ENCODE measurements around the gene TJAP1.

Gene TJAP1

DNA sequence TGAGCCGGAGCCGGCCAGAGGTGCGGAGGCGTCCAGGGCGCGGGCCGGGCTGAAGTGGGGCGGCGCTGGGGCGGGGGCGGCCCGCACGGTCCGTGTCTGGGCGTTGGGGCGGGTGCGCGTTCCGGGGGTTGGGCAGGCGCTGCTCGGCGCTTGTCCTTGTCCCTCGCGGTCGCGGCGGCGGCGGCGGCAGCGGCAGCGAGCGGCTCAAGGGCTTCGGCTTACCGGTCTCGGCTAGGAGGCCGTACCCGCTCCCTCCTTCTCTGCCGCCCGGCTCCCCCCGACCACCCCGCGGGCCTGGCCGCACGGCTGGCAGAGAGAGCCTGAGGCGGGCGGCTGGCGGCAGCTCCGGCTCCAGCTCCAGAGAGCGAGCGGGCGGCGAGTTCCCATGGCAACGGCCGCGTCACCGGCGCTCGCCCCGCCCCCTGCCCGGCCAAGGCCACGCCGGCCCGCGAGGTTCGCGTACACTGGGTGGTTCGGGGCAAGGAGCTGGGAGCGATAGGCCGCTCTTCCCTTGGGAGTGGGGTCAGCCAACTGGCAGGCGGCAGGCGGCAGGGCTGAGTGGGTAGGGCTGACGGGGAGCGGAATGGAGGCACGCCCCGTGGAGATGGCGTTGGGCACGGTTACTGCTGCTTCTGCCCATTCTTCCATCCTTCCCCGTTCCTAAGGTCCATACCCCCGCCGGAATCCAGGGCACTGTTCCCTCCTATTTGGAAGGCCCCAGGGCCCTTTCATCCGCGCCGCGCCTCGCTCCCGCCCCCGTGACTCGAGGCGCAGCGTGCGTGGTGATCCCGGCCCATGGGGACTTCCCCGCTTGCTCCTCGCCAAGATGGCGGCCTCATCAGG lies 32.8 kb downstream of the TJAP1 start, which contains the start of gene LRRC73:
LRRC73 (minus strand) TSS at position 363 of the 843 bp plus-strand sequence. CDS start 561 bp downstream, outside the sequence.
- H3K36me3 ChIP-seq (ENCODE audit: insufficient read depth, low read length), result peaks cover 16% of the 10 kb centered on the region
- no peaks in the 10 kb centered on the region for H3K4me1 ChIP-seq (ENCODE audit: insufficient read depth, low read length)
- H3K9ac ChIP-seq (ENCODE audit: low read depth, low read length), result peak within 1 kb of the TSS; percentile 76; the same call in 1 of the 2 replicates
- no peaks in the 10 kb centered on the region for H3K9me3 ChIP-seq (ENCODE audit: control insufficient read depth, insufficient read depth, low read length)

DNA sequence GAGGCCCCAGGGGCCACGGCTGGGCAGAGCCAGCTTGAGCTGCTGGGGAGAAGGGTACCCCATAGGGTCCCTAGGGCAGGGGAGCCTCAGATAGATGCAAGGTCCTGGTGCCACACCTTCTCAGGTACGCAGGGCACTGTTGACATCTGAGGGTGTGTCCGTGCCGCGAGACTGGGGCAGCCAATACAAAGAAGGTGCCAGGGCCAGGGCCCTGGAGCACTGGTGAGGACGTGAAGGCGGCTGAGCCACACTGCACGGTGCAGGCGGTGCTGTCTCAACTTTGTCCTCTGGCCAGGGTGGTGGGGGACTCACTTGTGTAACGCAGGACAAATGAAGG lies 33.4 kb downstream of the TJAP1 start:
- H3K9ac ChIP-seq (ENCODE audit: low read depth, low read length), result peak overlapping the region; percentile 76; the same call in 1 of the 2 replicates
- no peaks in the 10 kb centered on the region for H3K9me3 ChIP-seq (ENCODE audit: control insufficient read depth, insufficient read depth, low read length)
- peaks cover 22% of the 10 kb centered on the region for H3K36me3 ChIP-seq (ENCODE audit: insufficient read depth, low read length)
- H3K4me1 ChIP-seq (ENCODE audit: insufficient read depth, low read length), result no peaks in the 10 kb centered on the region

DNA sequence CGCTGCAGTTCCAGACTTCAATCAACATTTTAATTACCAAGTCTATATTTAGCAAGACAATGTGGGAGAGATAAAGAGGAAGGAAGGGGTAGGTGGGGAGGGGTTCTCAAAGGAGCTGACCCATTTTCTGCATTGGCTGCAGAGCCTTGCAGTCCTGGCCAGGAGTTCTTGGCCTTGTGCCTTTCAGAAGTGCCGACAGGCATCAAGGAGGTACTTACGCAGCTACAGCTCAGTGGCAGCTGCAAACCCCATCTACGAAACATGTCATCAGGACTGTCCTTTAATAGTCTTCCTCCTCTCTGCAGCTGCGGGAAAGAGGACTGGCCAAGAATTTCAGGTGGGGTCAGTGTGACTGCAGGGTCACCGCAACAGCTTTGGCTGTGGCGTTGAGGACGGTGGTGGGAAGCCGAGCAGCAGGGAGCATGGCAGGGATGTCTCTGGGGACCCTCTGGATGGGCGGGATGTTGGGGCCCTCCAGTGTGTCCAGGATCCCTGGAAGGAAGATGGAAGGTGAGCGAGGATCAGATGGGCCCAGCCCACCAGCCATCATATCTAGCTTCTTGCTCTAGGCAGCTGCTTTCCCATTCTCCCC lies 34.5 kb downstream of the TJAP1 start:
- Histone ChIP-seq H3K4me1 (ENCODE audit: insufficient read depth, low read length) (no peaks in the 10 kb centered on the region), H3K36me3 (ENCODE audit: insufficient read depth, low read length) (peaks cover 22% of the 10 kb centered on the region), H3K9ac (ENCODE audit: low read depth, low read length) (no peak overlapping the region), H3K9me3 (ENCODE audit: control insufficient read depth, insufficient read depth, low read length) (no peaks in the 10 kb centered on the region)

DNA sequence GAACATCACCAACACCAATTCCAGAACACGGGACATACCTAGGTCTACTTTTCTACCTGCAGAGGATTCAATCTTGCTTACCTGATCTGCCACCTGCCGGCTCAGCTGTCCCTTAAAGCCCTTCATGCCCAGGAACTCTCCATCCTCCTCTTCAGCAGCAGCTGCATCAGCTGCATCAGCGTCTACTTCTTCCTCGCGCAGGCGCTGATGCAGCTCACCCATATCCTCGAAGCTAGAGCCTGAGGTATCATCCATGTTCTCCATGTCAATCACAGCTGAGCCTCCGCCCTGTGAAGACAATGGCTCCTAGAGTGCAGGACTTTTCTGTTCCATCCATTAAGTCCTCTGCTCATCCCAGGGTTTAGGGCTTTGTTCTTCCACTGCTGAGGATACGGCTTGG lies 38.4 kb downstream of the TJAP1 start:
- H3K9me3 ChIP-seq (ENCODE audit: control insufficient read depth, insufficient read depth, low read length), result no peaks in the 10 kb centered on the region
- peaks cover 22% of the 10 kb centered on the region for H3K36me3 ChIP-seq (ENCODE audit: insufficient read depth, low read length)
- H3K4me1 ChIP-seq (ENCODE audit: insufficient read depth, low read length), result peaks cover 6% of the 10 kb centered on the region; the same call in 1 of the 2 replicates
- H3K9ac ChIP-seq (ENCODE audit: low read depth, low read length), result peak overlapping the region; percentile 68; the same call in 1 of the 2 replicates

DNA sequence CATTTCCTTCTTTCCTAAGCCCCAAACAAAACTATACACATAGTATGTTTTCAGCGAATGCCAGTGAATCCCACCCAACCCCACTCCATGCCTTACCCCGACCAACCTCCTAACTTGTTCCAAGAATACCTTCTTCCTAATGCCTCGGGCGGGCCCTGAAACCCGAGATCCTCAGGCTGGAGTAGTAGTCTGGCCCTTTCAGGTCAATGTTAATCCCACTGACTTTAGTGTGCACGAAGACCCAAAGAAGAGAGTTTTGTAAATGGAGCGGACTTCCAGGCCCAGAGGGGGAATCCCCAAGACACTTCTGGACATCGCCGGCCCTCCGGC lies 39.0 kb downstream of the TJAP1 start:
- peaks cover 25% of the 10 kb centered on the region for H3K36me3 ChIP-seq (ENCODE audit: insufficient read depth, low read length)
- H3K4me1 ChIP-seq (ENCODE audit: insufficient read depth, low read length), result peaks cover 6% of the 10 kb centered on the region; the same call in 1 of the 2 replicates
- H3K9me3 ChIP-seq (ENCODE audit: control insufficient read depth, insufficient read depth, low read length), result no peaks in the 10 kb centered on the region
- peak overlapping the region; percentile 68 for H3K9ac ChIP-seq (ENCODE audit: low read depth, low read length)

DNA sequence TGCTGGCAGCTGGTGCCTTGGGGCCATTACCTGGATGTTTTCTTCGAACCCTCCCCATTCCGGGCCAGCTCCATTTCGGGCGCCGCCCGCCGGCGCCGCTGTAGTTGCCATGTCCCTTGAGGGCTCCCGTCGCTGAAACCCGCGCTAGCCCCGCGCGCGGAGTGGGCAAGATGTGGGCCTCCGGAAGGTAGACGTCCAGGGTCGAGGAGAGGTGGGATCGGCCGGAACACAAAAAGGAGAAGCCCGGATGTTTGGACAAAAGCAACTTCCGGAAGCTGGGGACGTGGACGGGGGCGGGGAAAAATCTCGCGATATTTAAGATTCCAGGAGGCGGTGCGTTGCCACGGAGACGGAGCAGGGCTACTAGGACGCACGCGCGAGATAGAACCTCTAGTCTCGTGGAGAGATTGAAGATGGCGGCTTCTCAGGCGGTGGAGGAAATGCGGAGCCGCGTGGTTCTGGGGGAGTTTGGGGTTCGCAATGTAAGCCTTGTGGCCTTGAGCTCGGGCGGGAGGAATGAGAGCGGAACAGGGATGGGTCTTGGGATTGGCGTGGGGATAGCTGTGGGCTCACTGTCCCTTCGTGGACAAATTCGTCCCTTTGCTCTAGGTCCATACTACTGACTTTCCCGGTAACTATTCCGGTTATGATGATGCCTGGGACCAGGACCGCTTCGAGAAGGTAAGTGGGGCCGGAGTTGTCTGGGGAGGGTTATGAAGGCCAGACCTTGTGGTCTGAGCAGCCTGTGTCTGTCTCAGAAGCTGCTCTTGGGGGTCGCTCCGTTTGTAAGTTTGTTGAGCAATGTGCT lies 39.5 kb downstream of the TJAP1 start, which contains the start of the genes POLR1C and YIPF3:
POLR1C (plus strand) TSS at position 393 of the 808 bp plus-strand sequence; CDS start at position 414, 21 bp downstream.
YIPF3 (minus strand) TSS at position 230 of the 808 bp plus-strand sequence; CDS start at position 111, 119 bp downstream.
- peaks cover 6% of the 10 kb centered on the region; the same call in 1 of the 2 replicates for H3K4me1 ChIP-seq (ENCODE audit: insufficient read depth, low read length)
- H3K36me3 ChIP-seq (ENCODE audit: insufficient read depth, low read length), result peaks cover 30% of the 10 kb centered on the region

DNA sequence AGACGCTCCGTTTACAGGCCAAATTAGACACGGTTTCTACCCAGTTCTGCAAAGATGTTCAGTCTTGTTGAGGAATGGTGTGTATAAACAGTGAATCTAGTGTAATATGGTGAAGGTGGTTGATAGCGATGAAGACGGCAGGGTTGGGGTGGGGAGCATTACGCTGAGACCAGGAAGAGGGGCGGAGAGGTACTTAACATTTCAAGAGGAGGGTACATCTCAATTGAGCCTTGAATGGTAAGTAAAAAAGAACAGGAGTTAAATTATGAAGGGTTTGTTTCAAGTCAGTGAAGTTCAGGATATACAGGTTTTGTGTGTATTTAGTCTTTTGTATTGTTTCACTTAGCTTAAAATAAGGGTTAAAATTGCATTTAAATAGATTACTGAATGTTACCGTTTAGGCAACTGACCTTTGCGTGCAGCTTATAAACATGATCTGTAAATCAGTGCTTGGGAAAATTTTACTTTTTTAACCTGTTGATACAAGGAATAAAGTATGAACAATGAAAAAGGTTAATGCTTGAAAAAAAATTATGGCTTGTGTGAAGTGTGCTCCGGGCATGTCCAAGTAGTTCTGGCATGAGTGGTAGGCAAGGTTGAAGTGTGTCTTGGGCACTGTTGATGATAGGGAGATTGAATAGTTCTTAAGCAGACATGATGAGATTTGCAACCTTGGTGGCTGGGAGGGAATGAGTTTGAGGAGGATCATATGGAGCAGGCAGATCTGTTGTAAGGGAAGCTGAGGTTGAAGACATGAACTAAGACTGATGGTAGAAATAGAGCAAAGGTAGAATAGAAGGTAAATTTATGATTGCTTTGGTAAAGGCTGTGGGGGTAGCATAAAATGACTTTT lies 40.4 kb downstream of the TJAP1 start:
- H3K9me3 ChIP-seq (ENCODE audit: control insufficient read depth, insufficient read depth, low read length), result no peaks in the 10 kb centered on the region
- peaks cover 38% of the 10 kb centered on the region for H3K36me3 ChIP-seq (ENCODE audit: insufficient read depth, low read length)
- H3K4me1 ChIP-seq (ENCODE audit: insufficient read depth, low read length), result peaks cover 6% of the 10 kb centered on the region; the same call in 1 of the 2 replicates
- peak overlapping the region; percentile 68 for H3K9ac ChIP-seq (ENCODE audit: low read depth, low read length)

More for the DNA sequence above, 39.5 kb downstream of the TJAP1 start, which contains the start of the genes POLR1C and YIPF3:
- Histone ChIP-seq H3K9me3 (ENCODE audit: control insufficient read depth, insufficient read depth, low read length) (no peaks in the 10 kb centered on the region), H3K9ac (ENCODE audit: low read depth, low read length) (peak within 1 kb of the TSS; percentile 68)

DNA sequence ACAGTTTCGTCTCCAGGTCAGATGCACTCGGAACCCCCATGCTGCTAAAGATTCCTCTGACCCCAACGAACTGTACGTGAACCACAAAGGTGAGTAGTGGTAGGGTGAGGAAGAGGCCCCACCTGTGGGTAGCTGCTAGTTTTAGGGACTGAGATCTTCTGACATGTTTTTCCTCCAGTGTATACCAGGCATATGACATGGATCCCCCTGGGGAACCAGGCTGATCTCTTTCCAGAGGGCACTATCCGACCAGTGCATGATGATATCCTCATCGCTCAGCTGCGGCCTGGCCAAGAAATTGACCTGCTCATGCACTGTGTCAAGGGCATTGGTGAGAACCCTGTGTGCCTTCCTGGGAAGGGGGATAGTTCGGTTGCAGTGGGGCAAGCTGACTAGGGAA lies 42.7 kb downstream of the TJAP1 start:
- H3K9ac ChIP-seq (ENCODE audit: low read depth, low read length), result no peak overlapping the region
- H3K9me3 ChIP-seq (ENCODE audit: control insufficient read depth, insufficient read depth, low read length), result no peaks in the 10 kb centered on the region
- peaks cover 33% of the 10 kb centered on the region for H3K36me3 ChIP-seq (ENCODE audit: insufficient read depth, low read length)
- H3K4me1 ChIP-seq (ENCODE audit: insufficient read depth, low read length), result peaks cover 6% of the 10 kb centered on the region; the same call in 1 of the 2 replicates

DNA sequence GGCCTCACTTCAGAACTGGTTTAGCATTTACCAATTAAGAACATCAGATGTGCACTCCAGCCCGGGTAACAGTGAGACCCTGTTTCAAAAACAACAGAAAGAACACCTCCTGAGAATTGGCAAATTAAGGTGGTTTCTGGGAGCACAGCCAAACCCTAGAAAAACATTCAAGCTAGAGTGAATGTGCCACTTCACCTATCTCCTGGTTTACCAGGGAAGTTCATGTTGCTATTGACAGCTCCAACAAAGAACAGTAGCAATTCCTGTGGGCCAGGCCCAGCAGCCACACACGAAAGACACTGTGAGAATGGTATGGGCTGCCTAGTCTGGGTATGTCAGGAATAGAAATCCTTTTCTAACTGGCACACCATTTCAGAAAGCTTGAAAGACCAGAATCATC lies 44.5 kb downstream of the TJAP1 start:
- no peaks in the 10 kb centered on the region for H3K9me3 ChIP-seq (ENCODE audit: control insufficient read depth, insufficient read depth, low read length)
- peaks cover 6% of the 10 kb centered on the region; the same call in 1 of the 2 replicates for H3K4me1 ChIP-seq (ENCODE audit: insufficient read depth, low read length)
- peaks cover 42% of the 10 kb centered on the region for H3K36me3 ChIP-seq (ENCODE audit: insufficient read depth, low read length)
- no peak overlapping the region for H3K9ac ChIP-seq (ENCODE audit: low read depth, low read length)

DNA sequence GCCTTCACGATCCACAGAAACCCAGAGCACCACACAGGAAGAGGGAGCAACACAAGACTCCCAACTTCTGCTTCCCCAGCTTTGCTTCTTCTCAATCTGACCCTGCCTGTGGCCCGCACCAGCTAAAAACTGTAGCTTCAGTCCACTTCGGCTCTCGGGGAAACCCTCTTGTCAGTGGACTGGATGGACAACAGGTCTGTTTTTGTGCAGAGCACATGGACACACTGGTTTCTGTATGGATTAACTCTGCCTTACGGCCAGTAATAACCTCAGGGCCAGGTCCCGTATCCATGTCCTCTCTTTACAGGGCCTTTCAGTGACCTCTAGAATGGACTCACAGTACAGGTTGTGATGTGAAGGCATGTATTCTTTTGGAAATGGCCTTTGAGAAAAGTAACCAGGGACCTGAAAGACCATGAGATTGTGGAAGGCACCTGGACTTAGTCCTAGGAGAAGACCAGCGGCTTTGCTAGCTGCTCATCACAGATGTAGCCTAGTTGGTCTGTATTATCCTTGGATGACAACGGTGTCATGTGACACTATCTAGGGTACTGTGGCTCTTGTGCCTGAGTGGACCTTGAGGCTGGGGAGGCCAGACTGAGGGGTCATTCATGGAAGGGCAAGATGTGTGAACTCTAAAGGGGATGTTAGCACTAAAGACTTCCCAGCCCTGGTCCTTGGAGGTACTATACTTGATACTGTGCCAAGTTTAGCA lies 45.3 kb downstream of the TJAP1 start:
- Histone ChIP-seq H3K36me3 (ENCODE audit: insufficient read depth, low read length) (peaks cover 46% of the 10 kb centered on the region), H3K4me1 (ENCODE audit: insufficient read depth, low read length) (peaks cover 6% of the 10 kb centered on the region; the same call in 1 of the 2 replicates), H3K9ac (ENCODE audit: low read depth, low read length) (no peak overlapping the region), H3K9me3 (ENCODE audit: control insufficient read depth, insufficient read depth, low read length) (no peaks in the 10 kb centered on the region)

DNA sequence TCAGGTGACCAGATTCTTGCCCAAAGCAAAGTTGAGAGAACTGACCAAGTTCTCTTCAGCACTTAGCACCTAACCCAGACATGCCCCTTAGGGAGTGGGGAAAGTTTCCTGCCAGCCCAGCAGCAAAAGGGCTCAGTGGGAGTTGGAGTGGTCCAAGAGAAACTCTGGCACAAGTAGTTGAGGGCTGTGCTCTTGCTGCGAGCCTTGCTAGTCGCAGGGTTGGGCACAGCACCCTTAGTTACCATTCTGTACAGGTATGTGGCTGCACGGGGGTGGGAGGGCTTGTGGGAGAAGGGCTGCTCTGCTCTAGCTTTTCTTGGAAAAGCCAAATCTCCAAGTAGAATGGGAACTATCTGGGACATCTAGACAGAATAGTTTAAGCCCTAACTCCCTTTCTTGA lies 45.9 kb downstream of the TJAP1 start:
- peaks cover 52% of the 10 kb centered on the region for H3K36me3 ChIP-seq (ENCODE audit: insufficient read depth, low read length)
- H3K4me1 ChIP-seq (ENCODE audit: insufficient read depth, low read length), result peaks cover 1% of the 10 kb centered on the region; the same call in 1 of the 2 replicates
- H3K9ac ChIP-seq (ENCODE audit: low read depth, low read length), result no peak overlapping the region
- H3K9me3 ChIP-seq (ENCODE audit: control insufficient read depth, insufficient read depth, low read length), result no peaks in the 10 kb centered on the region

DNA sequence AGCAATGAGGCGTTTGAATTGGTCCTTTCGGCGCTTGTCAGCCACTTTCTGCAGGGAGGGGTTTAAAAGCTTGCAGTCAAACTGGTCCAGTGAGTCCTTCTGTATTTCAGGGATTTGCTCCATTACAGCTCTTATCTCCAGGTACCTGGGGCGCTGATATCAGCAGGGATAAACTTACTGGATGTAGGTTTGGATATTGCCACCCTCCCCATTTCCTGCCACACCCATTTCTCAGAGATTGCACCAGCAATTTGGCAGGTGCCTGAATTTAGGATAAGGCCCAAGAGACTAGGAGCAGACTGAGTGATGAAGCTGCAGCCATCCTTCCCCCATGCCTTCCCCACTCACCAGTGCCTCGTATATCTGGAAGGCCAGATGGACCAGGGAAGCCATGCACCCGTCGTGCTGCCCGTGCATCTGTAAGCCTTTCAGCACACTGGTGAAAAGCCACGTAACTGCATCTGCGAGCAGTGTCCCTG lies 47.2 kb downstream of the TJAP1 start:
- Histone ChIP-seq H3K9me3 (ENCODE audit: control insufficient read depth, insufficient read depth, low read length) (no peaks in the 10 kb centered on the region), H3K36me3 (ENCODE audit: insufficient read depth, low read length) (peaks cover 58% of the 10 kb centered on the region), H3K9ac (ENCODE audit: low read depth, low read length) (no peak overlapping the region), H3K4me1 (ENCODE audit: insufficient read depth, low read length) (no peaks in the 10 kb centered on the region)

DNA sequence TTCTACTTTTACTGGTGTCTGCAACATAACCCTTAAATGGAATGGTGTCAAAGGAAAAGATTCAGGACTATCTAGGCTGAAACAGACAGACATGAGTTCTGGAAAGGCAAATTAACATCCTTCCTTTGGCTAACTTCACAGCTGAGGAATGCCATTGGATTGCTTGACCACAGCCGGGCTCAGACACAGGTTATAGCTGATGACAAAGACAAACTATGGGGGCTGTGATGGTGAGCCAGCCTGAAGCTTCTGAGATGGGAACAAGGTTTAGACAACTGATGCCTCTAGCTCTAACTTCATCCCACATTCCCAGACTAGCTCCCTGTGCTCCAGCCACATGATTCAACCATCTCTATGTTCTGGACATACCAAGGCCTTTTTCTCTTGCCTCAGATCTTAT lies 54.8 kb downstream of the TJAP1 start:
- no peaks in the 10 kb centered on the region for H3K9me3 ChIP-seq (ENCODE audit: control insufficient read depth, insufficient read depth, low read length)
- no peaks in the 10 kb centered on the region for H3K4me1 ChIP-seq (ENCODE audit: insufficient read depth, low read length)
- H3K36me3 ChIP-seq (ENCODE audit: insufficient read depth, low read length), result peaks cover 45% of the 10 kb centered on the region
- H3K9ac ChIP-seq (ENCODE audit: low read depth, low read length), result no peak overlapping the region

All from ES-I3 (cell line).